Measurements from ENCODE around the gene PPP1R13B.

DNA sequence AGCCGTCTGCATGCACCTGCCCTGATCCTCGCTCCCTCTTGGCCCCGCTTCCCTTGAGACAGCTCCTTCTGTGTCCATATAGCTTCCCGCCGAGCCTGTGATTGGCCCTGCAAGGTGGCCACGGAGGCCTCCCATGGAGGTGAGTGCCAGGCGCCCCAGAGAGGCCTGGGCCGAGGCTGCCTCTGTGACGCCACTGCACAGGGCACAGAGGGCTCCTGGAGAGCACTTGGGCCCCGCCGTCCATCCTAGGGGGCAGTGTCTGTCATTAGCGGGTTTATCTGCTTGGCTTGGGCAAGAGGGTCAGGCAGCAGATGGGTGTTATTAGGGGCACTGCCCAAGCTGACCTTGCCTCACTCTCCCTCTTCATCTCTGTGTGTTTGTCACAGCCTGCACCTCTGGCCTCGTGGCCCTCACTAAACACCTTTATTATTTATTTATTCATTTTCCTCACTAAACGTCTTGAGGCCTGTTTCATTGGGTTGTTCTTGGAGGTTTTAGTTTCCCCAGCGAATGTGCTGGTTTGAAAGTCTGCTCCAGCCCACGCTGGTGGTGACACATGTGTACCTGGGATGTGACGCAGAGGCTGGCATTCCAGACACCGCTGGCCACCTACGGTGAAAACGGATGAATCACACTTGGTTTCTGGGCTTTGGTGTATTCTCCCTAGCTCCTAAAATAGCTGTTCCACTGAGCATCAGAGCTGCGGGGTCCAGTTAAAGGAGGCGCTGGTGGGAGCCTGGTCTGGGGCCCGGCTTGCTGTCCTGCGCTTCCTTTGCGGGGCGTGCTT lies 125.8 kb downstream of the PPP1R13B start:
- TF ChIP-seq, protein P1, sequence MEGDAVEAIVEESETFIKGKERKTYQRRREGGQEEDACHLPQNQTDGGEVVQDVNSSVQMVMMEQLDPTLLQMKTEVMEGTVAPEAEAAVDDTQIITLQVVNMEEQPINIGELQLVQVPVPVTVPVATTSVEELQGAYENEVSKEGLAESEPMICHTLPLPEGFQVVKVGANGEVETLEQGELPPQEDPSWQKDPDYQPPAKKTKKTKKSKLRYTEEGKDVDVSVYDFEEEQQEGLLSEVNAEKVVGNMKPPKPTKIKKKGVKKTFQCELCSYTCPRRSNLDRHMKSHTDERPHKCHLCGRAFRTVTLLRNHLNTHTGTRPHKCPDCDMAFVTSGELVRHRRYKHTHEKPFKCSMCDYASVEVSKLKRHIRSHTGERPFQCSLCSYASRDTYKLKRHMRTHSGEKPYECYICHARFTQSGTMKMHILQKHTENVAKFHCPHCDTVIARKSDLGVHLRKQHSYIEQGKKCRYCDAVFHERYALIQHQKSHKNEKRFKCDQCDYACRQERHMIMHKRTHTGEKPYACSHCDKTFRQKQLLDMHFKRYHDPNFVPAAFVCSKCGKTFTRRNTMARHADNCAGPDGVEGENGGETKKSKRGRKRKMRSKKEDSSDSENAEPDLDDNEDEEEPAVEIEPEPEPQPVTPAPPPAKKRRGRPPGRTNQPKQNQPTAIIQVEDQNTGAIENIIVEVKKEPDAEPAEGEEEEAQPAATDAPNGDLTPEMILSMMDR (optimal IDR thresholded peaks at IDR 0.05 in 1 of 3, IDR thresholded peaks at IDR 0.05 in 1 of 3, conservative IDR thresholded peaks at IDR 0.05 in 1 of 3; ENCODE audit: extremely low read depth in 1 of 3, insufficient read depth in 2 of 3, low read length in 3 of 3), result no peak
- no peak for TF ChIP-seq EZH2 (IDR thresholded peaks at IDR 0.05; ENCODE audit: low read length)
